OCI-LY7 (cell line): ENCODE measurements around the gene F8A1. TPM values are rescaled to one million over a fixed set of nuclear protein-coding genes. Genes with fewer than 3 reads are reported as not detected.
"Not testable (repeated sequence)": the region's sequence is repeated elsewhere in the genome, so short reads cannot be mapped to it uniquely, and the experiment has no call there.

Experiments used
- BruUV-seq: library from RNA; stranded (reverse); fragments of 400-500 nt; replicated peaks from 2 replicates; lab custom pipeline; 2021; lab: Mats Ljungman, UMichigan
- CTCF ChIA-PET: fragments of 300-600 bp; sonication (Branson Sonifier 250); formaldehyde crosslinking; loops from one replicate; lab custom pipeline; 2022; ENCODE audit warnings: antibody characterized with exemption; ENCODE audit not compliant: unreplicated experiment; lab: Charles Lee
- POLR2A ChIA-PET: fragments of 300-600 bp; sonication (Branson Sonifier 250); formaldehyde crosslinking; loops from one replicate; lab custom pipeline; 2022; ENCODE audit warnings: antibody characterized with exemption; lab: Charles Lee
- DNase-seq: peaks from one replicate; pipeline ENCODE4 v3.0.0-alpha.2; 2015; ENCODE audit warnings: low spot score
- H2AFZ ChIP-seq: fragments of 200-600 bp; sonication (generic), shearing (Covaris generic); 2 replicates; pipeline ENCODE4 v1.6.1; 2014; ENCODE audit warnings: mild to moderate bottlenecking, antibody characterized with exemption, low read length, moderate library complexity
- H3K27ac ChIP-seq: fragments of 200-600 bp; sonication (generic); 2 replicates; pipeline ENCODE4 v1.5.1; 2014; ENCODE audit warnings: mixed run types, low read depth, mild to moderate bottlenecking, moderate library complexity, low read length, inconsistent platforms; ENCODE audit not compliant: poor library complexity, severe bottlenecking
- H3K36me3 ChIP-seq: fragments of 200-600 bp; sonication (generic); 2 replicates; pipeline ENCODE4 v1.6.1; 2014; ENCODE audit warnings: mild to moderate bottlenecking, antibody characterized with exemption, low read length, moderate library complexity, mixed read lengths; ENCODE audit not compliant: insufficient read depth
- H3K4me1 ChIP-seq: fragments of 200-600 bp; sonication (generic); 2 replicates; pipeline ENCODE4 v1.5.1; 2014; ENCODE audit warnings: mild to moderate bottlenecking, low read length; ENCODE audit not compliant: insufficient read depth, poor library complexity, severe bottlenecking
- H3K4me2 ChIP-seq: fragments of 200-600 bp; sonication (generic); 2 replicates; pipeline ENCODE4 v1.6.1; 2014; ENCODE audit warnings: mild to moderate bottlenecking, low read length
- H3K4me3 ChIP-seq: fragments of 200-600 bp; sonication (generic); 2 replicates; pipeline ENCODE4 v1.5.1; 2014; ENCODE audit warnings: mild to moderate bottlenecking, low read depth, low read length; ENCODE audit not compliant: poor library complexity, severe bottlenecking
- H3K79me2 ChIP-seq: fragments of 200-600 bp; sonication (generic); 2 replicates; pipeline ENCODE4 v1.6.1; 2016; ENCODE audit warnings: low read depth, mild to moderate bottlenecking, low read length, moderate library complexity, mixed read lengths; ENCODE audit not compliant: insufficient read depth
- H3K9me2 ChIP-seq: fragments of 200-600 bp; sonication (generic); 2 replicates; pipeline ENCODE4 v1.6.1; 2016; ENCODE audit warnings: mild to moderate bottlenecking, low read length, mixed read lengths; ENCODE audit not compliant: insufficient read depth
- H3K9me3 ChIP-seq: fragments of 200-600 bp; sonication (generic); 2 replicates; pipeline ENCODE4 v1.6.1; 2014; ENCODE audit warnings: mild to moderate bottlenecking, mixed run types, low read length, mixed read lengths
- H4K20me1 ChIP-seq: fragments of 200-600 bp; sonication (generic); 2 replicates; pipeline ENCODE4 v1.6.1; 2014; ENCODE audit warnings: mild to moderate bottlenecking, antibody characterized with exemption, low read length, moderate library complexity, mixed read lengths; ENCODE audit not compliant: insufficient read depth
- CTCF ChIP-seq: fragments of 200-600 bp; sonication (generic); conservative IDR thresholded peaks from 2 replicates; pipeline ENCODE4 v1.5.1; 2014; ENCODE audit warnings: mild to moderate bottlenecking, antibody characterized with exemption, low read length, moderate library complexity, mixed read lengths
- EZH2phosphoT487 ChIP-seq: fragments of 200-600 bp; sonication (generic); IDR thresholded peaks from 2 replicates; pipeline ENCODE4 v1.6.1; 2018; ENCODE audit warnings: low read depth, borderline replicate concordance, mild to moderate bottlenecking, mixed run types, antibody characterized with exemption, low read length, moderate library complexity, mixed read lengths
- intact Hi-C: fragments of 100-400 bp; cut with micrococcal nuclease; formaldehyde crosslinking; loops from one replicate; pipeline ENCODE4 v1.10.0; 2022; ENCODE audit not compliant: unreplicated experiment
- total RNA-seq, 2 experiments: library from RNA; depleted of rRNA in 1 of 2; stranded (reverse); fragments of >200 nt in 1 of 2; shearing (Covaris generic) in 1 of 2; gene quantifications; 2 replicates each; pipeline ENCODE4 v1.2.3, GENCODE V29; 2014 to 2022

Gene F8A1
- total RNA-seq, 2 experiments from 2014 or later: 14.1 to 42.4 TPM

GRCh38 chrX:154855256-154855655, 30.9 kb upstream of the F8A1 start:
- POLR2A ChIA-PET: no interaction called here
- H3K4me2 ChIP-seq: no peak overlapping the region
- DNase-seq: no peak
- H3K9me2 ChIP-seq: no peaks in the 10 kb centered on the region
- H3K36me3 ChIP-seq: no peaks in the 10 kb centered on the region
- no peaks in the 10 kb centered on the region for H3K9me3 ChIP-seq
- no peaks in the 10 kb centered on the region for H3K4me1 ChIP-seq
- CTCF ChIA-PET: interaction anchor here (0.6 kb wide), 1 partner anchor 37 kb away, joined by 3 read pairs; no protein-coding TSS in a partner anchor
- no peaks in the 10 kb centered on the region for H4K20me1 ChIP-seq
- no TSS peak for BruUV-seq
- intact Hi-C loops: no loop called here
- H3K27ac ChIP-seq: no peak overlapping the region
- TF ChIP-seq CTCF (no peak), EZH2phosphoT487 (no peak)
- no peak overlapping the region for H3K4me3 ChIP-seq
- H2AFZ ChIP-seq: no peak overlapping the region
- no peaks in the 10 kb centered on the region for H3K79me2 ChIP-seq

GRCh38 chrX:154868522-154868921, 17.6 kb upstream of the F8A1 start:
- BruUV-seq, H3K9me3 ChIP-seq, H3K4me2 ChIP-seq, H3K4me1 ChIP-seq, intact Hi-C loops, H3K9me2 ChIP-seq, H3K36me3 ChIP-seq, H3K79me2 ChIP-seq, DNase-seq, POLR2A ChIA-PET, H4K20me1 ChIP-seq, CTCF ChIA-PET, H3K27ac ChIP-seq, H2AFZ ChIP-seq, H3K4me3 ChIP-seq: not testable (repeated sequence)

- DNase-seq: no peak
- no peaks in the 10 kb centered on the region for H4K20me1 ChIP-seq
- POLR2A ChIA-PET: no interaction called here
- no TSS peak for BruUV-seq
- intact Hi-C loops: no loop called here
- no peaks in the 10 kb centered on the region for H3K9me2 ChIP-seq
- H3K9me3 ChIP-seq: no peaks in the 10 kb centered on the region
- H2AFZ ChIP-seq: no peak overlapping the region
- no peaks in the 10 kb centered on the region for H3K36me3 ChIP-seq
- TF ChIP-seq CTCF (no peak), EZH2phosphoT487 (no peak)
- H3K4me2 ChIP-seq: no peak overlapping the region
- no peaks in the 10 kb centered on the region for H3K4me1 ChIP-seq
- no peaks in the 10 kb centered on the region for H3K79me2 ChIP-seq
- H3K27ac ChIP-seq: no peak overlapping the region
- H3K4me3 ChIP-seq: no peak overlapping the region
- CTCF ChIA-PET: no interaction called here
These were observed 12.8 kb upstream of the F8A1 start for GRCh38 chrX:154873329-154873728.

- H3K79me2 ChIP-seq, H3K4me1 ChIP-seq, intact Hi-C loops, H3K4me2 ChIP-seq, H2AFZ ChIP-seq, H3K9me2 ChIP-seq, DNase-seq, H3K36me3 ChIP-seq, H3K9me3 ChIP-seq, POLR2A ChIA-PET, CTCF ChIA-PET, H4K20me1 ChIP-seq, BruUV-seq, H3K27ac ChIP-seq, H3K4me3 ChIP-seq: not testable (repeated sequence)
These were observed 2.1 kb upstream of the F8A1 start for GRCh38 chrX:154884069-154884468.

- H3K4me3 ChIP-seq, H3K9me3 ChIP-seq, H3K9me2 ChIP-seq, H3K4me2 ChIP-seq, H3K27ac ChIP-seq, H2AFZ ChIP-seq, H3K36me3 ChIP-seq, intact Hi-C loops, H3K4me1 ChIP-seq, BruUV-seq, CTCF ChIA-PET, DNase-seq, H3K79me2 ChIP-seq, POLR2A ChIA-PET, H4K20me1 ChIP-seq: not testable (repeated sequence)
These were observed 1.1 kb upstream of the F8A1 start for GRCh38 chrX:154885057-154885456.
